GM10266 (cell line): Measurements from ENCODE around the gene FMO4.
"Not testable (repeated sequence)": the region's sequence is repeated elsewhere in the genome, so short reads cannot be mapped to it uniquely, and the experiment has no call there.

Experiments used
- DNase-seq: peaks from one replicate; pipeline ENCODE4 v3.0.0; 2012; ENCODE audit errors: extremely low spot score
- TF ChIP-seq, protein P1 (sequence below): IDR thresholded peaks from 2 replicates; pipeline ENCODE4 v1.5.1; 2012; ENCODE audit warnings: mild to moderate bottlenecking, low read depth; ENCODE audit not compliant: control insufficient read depth, insufficient read depth; ENCODE audit errors: missing control alignments

Gene FMO4

DNA sequence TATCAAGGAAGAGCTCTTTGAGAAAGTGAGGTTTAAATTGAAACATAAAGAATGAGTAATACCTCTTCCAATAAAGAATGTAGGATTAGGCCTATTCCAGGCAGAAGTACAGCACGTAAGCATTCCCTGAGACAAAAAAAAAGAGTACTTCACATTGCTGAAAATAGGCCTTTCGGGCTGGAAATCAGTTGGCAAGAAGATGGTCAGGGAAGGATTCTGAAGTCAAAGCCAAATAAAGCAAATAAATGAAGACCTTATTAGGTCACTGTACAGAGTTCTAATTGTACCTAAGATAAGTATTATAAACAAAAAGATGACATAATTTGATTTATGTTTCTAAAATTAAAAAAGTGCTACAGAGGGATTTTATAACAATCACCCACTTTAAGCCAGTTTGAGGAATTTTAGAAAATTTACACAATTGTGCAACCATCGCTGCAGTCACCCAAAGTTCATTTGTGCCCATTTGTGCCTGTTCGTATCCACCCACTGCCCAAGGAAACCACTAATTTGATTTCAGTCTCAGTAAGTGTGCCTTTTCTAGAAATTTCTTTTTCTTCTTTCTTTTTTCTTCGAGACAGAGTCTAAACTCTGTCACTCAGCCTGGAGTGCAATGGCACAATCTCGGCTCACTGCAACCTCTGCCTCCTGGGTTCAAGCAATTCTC lies 58.6 kb downstream of the FMO4 start:
- DNase-seq = no peak
- TF ChIP-seq, protein P1, sequence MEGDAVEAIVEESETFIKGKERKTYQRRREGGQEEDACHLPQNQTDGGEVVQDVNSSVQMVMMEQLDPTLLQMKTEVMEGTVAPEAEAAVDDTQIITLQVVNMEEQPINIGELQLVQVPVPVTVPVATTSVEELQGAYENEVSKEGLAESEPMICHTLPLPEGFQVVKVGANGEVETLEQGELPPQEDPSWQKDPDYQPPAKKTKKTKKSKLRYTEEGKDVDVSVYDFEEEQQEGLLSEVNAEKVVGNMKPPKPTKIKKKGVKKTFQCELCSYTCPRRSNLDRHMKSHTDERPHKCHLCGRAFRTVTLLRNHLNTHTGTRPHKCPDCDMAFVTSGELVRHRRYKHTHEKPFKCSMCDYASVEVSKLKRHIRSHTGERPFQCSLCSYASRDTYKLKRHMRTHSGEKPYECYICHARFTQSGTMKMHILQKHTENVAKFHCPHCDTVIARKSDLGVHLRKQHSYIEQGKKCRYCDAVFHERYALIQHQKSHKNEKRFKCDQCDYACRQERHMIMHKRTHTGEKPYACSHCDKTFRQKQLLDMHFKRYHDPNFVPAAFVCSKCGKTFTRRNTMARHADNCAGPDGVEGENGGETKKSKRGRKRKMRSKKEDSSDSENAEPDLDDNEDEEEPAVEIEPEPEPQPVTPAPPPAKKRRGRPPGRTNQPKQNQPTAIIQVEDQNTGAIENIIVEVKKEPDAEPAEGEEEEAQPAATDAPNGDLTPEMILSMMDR = no peak

GRCh38 chr1:171373357-171374122 lies 59.6 kb downstream of the FMO4 start:
- not testable (repeated sequence) for DNase-seq

- TF ChIP-seq, protein P1 = no peak
- DNase-seq = no peak
Measured at GRCh38 chr1:171379846-171380245, 65.9 kb downstream of the FMO4 start.

DNA sequence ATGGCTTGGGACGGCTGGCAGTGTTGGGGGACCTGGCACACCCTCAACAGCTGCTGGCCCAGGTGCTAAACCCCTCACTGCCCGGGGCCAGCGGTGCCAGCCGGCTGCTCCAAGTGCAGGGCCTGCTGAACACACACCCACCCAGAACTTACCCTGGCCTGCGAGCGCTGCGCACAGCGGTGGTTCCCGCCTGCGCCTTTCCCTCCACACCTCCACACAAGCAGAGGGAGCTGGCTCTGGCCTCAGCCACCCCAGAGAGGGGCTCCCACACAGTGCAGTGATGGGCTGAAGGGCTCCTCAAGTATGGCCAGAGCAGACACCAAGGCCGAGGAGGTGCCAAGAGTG lies 67.9 kb downstream of the FMO4 start:
- TF ChIP-seq, protein P1 = no peak

GRCh38 chr1:171384496-171384895 lies 70.5 kb downstream of the FMO4 start:
- TF ChIP-seq, protein P1 = no peak
- no peak for DNase-seq

More for the DNA sequence above, 67.9 kb downstream of the FMO4 start:
- DNase-seq = no peak

- TF ChIP-seq, protein P1 = no peak
- no peak for DNase-seq
Measured at GRCh38 chr1:171389171-171389570, 75.2 kb downstream of the FMO4 start.

DNA sequence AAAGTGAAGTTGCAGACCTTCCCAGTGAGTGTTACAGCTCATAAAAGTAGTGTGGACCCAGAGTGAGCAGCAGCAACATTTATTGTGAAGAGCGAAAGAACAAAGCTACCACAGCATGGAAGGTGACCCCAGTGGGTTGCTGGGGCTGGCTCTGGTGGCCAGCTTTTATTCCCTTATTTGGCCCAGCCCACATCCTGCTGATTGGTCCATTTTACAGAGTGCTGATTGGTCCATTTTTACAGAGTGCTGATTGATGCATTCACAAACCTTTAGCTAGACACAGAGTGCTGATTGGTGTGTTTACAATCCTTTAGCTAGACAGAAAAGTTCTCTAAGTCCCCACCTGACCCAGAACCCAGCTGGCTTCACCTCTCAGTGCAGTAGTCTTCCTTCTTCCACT lies 76.8 kb downstream of the FMO4 start:
- not testable (repeated sequence) for DNase-seq
